Measurements from ENCODE around the gene GRK7. TPM values are rescaled to one million over a fixed set of nuclear protein-coding genes. Genes with fewer than 3 reads are reported as not detected.
"Not testable (repeated sequence)": the region's sequence is repeated elsewhere in the genome, so short reads cannot be mapped to it uniquely, and the experiment has no call there.

The GRK7 gene
- total RNA-seq, 1 experiment from 2014 or later: not detected

DNA sequence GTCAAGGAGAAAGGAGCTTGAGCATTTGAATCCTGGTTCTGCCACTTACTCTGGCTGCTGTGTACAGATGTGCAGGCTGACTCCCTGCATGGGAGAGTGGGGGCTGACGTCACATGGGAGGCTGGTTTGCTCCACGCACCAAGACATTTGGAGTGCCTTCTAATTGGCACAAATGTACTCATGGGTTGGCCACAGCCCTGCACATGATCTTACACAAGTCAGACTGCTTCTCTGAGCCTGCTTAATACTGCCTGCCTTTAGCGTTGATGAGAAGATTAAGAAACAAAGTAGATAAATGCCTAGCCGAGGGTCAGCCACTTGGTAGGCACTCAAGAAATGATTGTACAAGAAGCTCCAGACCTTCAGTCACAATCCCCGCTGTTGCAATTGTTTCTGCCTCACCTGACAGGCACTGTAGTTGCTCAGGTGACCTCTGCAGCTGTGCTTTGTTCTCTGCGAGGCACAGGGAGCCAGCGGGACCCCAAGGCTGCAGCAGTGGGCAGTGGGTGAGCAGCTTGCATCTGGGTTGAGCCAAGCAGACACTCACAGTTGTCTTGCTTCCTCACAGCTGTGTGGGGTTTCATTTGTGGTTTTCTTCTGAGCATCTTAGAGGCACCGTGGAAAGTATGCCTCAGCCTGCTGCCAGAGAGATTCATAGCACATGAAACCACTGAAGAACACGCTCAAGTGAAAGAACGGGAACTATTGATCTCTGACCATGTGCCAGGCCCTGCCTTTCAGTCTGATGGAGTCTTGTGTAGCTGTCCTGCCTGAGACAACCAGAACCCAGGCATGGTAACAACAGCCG is 33.1 kb downstream of the GRK7 start:
- no peak for DNase-seq (ENCODE audit: low spot score)

DNA sequence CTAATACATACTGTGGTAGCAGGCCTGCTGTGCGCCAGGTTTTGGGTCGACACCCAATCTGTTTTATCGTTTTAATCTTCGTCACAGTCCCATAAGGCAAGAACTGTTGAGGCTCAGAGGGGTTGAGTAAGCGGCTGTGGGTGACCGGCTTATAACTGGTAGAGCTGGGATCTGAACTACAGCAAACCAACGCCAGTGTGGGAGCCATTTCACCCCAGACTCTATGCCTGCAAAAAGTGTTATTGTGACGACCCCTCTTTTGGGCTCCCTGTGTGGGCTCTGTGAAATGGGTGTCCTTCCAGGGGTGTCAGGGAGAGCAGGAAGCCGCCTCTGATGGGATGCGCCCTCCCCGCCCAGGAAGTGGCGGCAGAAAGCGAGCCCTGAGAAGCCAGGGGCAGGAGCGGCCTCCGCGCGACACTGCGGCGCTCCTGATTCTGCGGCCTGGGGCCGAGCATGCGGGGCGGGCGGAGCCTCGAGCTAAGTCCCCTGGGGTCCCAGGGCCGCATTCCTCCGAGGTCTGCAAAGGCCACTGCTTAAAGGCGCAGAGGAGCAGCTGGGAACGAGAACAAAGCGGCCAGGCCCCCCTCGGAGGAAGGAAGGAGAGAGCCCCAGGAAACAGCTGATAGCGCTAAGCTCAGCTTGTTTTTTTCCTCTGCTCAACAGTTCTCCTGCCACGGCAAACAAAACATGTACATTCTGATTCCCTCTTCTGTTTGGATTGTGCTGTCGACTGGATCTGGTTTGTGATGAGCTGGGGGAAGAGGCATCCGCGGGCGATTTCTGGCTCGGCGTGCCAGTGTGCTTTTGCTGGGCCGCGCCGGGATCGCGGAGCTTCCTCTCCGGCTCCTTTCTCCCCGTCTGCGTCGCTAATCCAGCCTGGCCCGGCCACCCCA is 33.9 kb downstream of the GRK7 start:
- DNase-seq (ENCODE audit: low spot score): no peak

DNA sequence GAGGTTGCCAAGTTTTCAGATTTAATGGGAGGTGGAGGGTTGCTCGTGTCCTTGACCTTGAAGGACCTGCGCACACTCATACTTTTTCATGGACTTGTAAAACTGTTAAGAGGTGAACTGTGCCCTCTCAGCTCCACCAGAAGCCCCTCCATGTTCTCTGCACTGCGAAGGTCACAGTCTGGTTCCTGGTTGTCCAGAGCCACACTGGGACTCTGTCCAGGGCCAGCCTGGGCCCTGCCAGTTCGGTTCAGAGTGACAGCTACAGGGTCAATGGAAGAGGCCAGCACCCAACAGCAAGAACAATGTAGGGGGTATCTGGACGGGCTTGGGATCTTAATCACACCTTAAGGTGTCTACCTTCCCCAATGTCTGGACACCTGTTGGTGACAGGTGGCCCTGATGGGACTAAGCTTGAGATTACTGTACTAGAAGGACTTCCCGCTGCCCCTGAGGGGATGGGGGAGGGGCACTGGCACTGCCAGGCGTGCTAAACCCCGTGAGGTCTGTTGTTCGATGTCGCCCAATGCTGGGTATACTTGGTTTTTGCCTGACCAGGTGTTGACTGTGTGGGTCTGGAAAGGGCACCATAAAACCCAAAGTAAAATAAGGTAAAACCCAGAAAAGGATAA is 34.7 kb downstream of the GRK7 start:
- DNase-seq (ENCODE audit: low spot score): no peak

DNA sequence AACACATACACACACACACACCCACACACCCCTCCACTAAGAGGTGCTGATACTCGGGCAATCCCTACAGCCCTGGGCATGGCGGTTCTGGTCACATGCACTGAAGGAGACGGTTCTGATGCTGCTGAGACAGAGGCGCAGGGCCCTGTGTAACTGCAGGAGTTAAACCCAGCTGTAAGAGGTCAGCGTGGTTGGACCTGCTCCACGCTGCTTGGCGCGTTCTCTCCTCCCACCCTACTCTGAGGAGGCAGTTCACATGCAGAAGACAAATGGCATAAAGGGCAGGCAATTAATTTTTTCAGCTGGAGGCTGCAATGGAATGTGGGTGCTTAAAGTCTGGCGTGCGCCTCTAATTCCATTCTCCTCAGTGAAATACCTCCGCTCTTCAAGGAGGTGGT is 35.2 kb downstream of the GRK7 start:
- no peak for DNase-seq (ENCODE audit: low spot score)

DNA sequence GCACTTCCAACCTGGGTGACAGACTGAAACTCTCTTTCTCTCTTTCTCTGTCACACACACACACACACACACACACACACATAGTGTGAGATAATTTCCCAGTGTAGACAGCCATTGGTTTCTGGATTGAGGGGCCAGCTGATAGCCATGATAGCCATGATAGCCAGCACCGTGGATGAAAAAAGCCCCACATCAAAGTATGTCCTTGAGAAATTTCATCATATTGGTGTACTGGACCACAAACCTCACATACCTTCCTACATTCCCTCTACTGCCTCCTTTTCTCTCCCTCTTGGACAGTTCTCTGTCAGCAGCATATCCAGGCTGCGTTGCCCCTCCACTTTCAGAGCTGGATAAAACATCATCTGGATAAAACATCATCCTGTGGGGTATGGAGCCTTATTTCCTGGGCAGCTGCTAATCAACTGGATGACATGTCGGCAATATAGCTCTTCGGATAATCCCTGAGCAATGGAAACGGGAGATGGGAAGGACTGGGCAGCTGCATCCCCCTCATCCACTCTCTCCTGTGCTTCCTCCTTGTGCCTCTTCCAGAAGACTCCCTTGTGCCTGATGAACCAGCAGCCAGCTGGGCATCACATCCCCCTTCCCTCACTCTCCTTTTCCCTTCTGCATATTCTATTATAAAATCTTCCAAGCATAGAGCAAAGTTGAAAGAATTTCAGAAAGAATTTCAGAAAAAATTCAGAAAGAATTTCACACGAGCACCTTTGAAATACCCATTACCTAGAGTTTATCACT is 39.3 kb downstream of the GRK7 start:
- no peak for DNase-seq (ENCODE audit: low spot score)

DNA sequence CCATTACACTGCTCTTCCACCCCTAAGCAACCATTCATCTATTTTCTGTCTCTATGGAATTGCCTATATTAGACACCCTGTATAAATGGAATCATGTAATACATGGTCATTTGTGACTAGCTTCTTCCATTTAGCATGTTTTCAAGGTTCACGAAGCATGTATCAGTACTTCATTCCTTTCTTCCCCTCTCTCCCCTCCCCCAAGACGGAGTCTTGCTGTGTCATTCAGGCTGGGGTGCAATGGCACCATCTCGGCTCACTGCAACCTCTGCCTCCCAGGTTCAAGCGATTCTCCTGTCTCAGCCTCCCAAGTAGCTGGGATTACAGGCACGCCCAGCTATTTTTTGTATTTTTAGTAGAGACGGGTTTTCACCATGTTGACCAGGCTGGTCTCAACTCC is 40.3 kb downstream of the GRK7 start:
- not testable (repeated sequence) for DNase-seq (ENCODE audit: low spot score)

DNA sequence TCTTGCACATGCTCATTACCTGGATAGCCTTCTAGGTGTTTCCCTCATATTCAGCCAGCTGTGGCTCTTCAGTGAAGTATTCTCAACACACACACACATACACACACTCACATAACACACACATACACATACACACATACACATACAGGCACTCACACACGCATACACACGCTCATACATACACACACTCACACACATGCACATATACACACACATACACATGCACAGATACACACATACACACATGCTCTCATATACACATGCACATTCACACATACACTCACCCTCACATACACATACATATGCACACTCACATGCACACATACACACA is 41.2 kb downstream of the GRK7 start:
- DNase-seq (ENCODE audit: low spot score): no peak

DNA sequence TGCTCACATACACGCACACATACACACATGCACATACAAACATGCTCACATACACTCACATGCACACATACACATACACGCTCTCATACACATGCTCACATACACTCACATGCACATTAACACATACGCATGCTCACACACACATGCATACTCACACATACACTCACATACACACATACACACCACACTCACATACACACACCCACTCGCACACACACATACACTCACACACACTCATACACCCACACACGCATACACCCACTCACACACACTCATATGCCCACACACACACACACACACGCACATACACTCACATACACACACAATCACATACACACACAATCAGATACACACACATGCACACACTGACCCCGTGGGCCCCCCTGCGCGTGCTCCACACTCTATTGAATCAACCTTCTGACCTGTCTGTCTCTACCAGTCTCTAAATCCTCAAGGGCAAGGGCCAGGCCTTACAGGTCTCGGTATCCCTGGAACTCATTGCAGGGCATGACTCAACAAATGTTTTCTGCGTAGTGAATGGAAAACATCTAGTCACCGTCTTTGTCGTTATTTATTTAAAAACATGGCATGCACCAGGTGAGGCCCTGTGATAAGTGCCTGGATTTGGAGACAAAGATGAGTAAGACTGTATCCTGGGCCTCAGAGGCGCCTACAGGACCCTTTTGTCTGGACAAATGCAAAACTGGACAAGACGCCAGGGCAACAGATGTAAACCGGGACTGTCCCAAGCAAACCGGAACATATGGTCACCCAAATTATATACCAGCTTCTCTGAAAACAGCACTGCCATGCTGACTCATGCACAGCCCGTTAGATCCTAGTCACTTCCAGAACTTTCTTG is 41.8 kb downstream of the GRK7 start:
- DNase-seq (ENCODE audit: low spot score): no peak

DNA sequence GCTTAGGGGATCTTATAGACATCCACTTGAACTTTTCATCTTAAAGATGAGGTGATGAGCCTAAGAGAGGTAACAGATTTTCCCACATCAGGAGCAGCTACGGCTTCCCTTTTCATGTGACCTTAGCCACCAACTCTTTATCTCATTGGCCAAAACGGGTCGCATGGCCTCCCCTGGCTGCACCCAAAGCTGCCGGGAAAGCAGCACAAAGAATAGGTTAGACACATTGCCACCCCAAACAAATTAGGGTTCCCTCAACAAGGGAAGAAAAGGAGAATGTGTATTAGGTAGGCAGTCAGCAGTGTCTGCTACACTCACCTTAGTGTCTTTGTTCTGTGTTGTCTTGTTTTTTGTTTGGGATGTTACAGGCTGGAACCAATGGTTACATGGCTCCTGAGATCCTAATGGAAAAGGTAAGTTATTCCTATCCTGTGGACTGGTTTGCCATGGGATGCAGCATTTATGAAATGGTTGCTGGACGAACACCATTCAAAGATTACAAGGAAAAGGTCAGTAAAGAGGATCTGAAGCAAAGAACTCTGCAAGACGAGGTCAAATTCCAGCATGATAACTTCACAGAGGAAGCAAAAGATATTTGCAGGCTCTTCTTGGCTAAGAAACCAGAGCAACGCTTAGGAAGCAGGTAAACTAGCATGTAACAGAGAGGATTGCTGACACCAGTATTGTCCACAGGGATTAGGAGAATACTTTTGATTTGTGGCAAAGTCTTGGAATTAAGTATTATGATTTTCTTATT is 44.2 kb downstream of the GRK7 start:
- no peak for DNase-seq (ENCODE audit: low spot score)

DNA sequence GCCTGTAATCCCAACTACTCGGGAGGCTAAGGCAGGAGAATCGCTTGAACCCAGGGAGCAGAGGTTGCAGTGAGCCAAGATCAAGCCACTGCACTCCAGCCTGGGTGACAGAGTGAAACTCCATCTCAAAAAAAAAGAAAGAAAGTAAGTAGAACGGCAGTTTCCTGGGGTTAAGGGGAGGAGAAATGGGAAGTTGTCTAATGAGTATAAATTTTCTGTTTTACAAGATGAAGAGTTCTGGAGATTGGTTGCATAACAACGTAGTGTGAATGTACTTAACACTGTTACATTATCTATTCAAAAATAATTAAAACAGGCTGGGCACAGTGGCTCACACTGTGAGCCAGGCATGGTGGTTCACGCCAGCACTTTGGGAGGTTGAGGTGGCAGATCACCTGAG is 45.4 kb downstream of the GRK7 start:
- DNase-seq (ENCODE audit: low spot score): no peak

DNA sequence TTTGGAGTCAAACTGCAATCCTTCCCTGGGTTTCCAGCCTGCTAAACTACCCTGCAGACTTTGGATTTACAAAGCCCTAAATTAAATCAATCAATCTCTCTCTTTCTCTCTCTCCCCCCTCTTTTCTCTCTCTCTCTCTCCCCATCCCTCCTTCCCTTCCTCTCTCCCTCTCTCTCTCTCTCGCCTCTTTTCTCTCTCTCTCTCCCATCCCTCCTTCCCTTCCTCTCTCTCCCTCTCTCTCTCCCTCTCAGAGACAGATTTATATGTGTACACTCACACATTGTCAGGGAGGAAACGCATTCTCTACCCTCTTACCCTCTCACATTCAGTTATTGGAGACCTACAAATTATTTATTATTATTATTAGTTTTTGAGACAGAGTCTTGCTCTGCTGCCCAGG is 47.0 kb downstream of the GRK7 start:
- DNase-seq (ENCODE audit: low spot score): no peak

DNA sequence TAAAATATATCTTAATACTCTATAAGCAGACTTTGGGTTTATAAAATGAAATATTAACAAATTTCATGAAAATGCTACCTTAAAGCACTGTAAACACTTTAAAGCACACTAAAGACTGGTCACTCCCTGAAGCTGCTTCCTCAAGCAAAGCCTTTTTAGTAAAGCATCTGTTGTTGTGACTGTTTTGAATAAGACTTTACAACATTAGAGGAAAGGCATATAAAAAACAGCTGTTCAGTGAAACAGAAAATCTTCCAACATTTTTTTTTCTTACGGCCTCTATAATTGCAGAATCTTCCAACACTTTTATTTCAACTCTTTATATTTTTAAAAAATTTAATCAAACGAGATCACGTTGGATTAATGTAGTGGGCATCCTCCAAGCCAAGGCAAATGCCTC is 48.1 kb downstream of the GRK7 start:
- no peak for DNase-seq (ENCODE audit: low spot score)

DNA sequence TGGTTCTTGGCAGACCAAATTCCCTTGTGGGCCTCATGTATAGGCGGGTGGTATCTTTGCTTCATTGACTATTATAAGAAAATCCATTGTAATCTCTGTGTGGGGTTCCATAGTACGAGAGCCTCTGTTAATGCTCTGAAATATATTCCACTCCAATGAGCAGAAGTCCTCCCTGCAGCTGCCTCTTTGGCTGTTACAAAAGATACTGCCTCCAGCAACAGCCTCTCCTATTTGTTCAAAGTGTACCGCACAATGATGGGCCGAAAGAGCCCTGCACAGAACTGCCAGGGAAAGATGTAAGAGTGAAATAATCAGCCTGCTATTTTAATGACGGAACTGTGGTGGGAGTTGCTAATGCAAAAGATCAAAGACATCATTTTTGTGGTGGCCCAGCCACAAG is 48.9 kb downstream of the GRK7 start:
- DNase-seq (ENCODE audit: low spot score): no peak

DNA sequence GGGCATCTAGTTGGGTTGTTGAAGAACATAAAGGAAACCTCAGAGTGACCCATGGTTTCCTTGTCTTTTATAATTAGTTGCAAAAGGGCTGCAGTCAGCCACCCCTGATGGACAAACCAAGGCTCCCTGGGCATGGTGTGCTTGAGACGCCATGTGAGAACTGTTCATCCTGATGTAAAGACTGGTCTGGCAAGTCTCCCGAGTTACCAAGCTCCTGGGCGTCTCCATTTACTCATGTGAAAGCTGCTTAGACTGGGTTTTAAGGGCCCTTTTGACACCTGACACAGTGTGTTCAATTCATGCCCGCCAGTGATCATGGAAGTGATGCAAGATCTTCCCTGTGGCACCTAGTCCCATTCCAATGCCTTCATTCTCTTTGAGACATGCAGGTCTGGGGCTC is 49.4 kb downstream of the GRK7 start:
- no peak for DNase-seq (ENCODE audit: low spot score)

Other genes with a start within 250 kb of the GRK7 start
- gene RNF7, start 25.1 kb upstream of the GRK7 start, total RNA-seq (2014; rRNA removed; shearing (Covaris generic)): 143 and 201 TPM in 2 replicates
- gene ATP1B3, start 113.2 kb downstream of the GRK7 start, total RNA-seq (2014; rRNA removed; shearing (Covaris generic)): 88.6 and 91.5 TPM in 2 replicates

Data from A172 (cell line).